HepG2 (cell line): ENCODE results near the gene CEP19.

Experiments used
- POLR2AphosphoS5 ChIP-seq: IDR thresholded peaks from 2 replicates; pipeline ENCODE4 v1.6.1; 2012; ENCODE audit warnings: low read depth, low read length
- ZSCAN5A ChIP-seq: sonication (generic); formaldehyde crosslinking; IDR thresholded peaks from 2 replicates; pipeline ENCODE4 v1.8.0; 2022; ENCODE audit warnings: mild to moderate bottlenecking, missing genetic modification reagents, borderline replicate concordance

GRCh38 chr3:196667056-196667825 is 44.8 kb downstream of the CEP19 start:
- TF ChIP-seq ZSCAN5A (CRISPR knock-in tag) (no peak), POLR2AphosphoS5 (no peak)
